ENCODE data around the gene ILK.

The ILK gene

GRCh38 chr11:6656936-6657335 is 53.4 kb downstream of the ILK start:
- Mint-ChIP-seq H3K27me3 (peaks cover 13% of the 10 kb centered on the region), H3K9me3 (no peaks in the 10 kb centered on the region), H3K4me3 (no peak overlapping the region), H3K36me3 (ENCODE audit: low read depth) (no peaks in the 10 kb centered on the region), H3K4me1 (ENCODE audit: low read depth) (peaks cover 4% of the 10 kb centered on the region), H3K27ac (no peak overlapping the region)

GRCh38 chr11:6657346-6657745 is 53.8 kb downstream of the ILK start:
- peaks cover 13% of the 10 kb centered on the region for H3K27me3 Mint-ChIP-seq
- H3K27ac Mint-ChIP-seq, result no peak overlapping the region
- H3K4me3 Mint-ChIP-seq, result no peak overlapping the region
- peaks cover 4% of the 10 kb centered on the region for H3K4me1 Mint-ChIP-seq (ENCODE audit: low read depth)
- no peaks in the 10 kb centered on the region for H3K9me3 Mint-ChIP-seq
- no peaks in the 10 kb centered on the region for H3K36me3 Mint-ChIP-seq (ENCODE audit: low read depth)

GRCh38 chr11:6658647-6659046 is 55.1 kb downstream of the ILK start:
- Mint-ChIP-seq H3K4me1 (ENCODE audit: low read depth) (peaks cover 7% of the 10 kb centered on the region), H3K36me3 (ENCODE audit: low read depth) (no peaks in the 10 kb centered on the region), H3K27me3 (peaks cover 13% of the 10 kb centered on the region), H3K4me3 (no peak overlapping the region), H3K27ac (no peak overlapping the region), H3K9me3 (no peaks in the 10 kb centered on the region)

All from stimulated activated naive CD8-positive, alpha-beta T cell treated with anti-CD3 and anti-CD28 coated beads, Interleukin-15, Interleukin-2, amounts not matched to agents 100 ng/mL and 50 ng/mL, for 24 hours (primary cell).